ENCODE measurements around the gene ATP8B2. TPM values are rescaled to one million over a fixed set of nuclear protein-coding genes. Genes with fewer than 3 reads are reported as not detected.

Gene ATP8B2
- total and polyA plus RNA-seq, 4 donors = 0.75 to 16.2 (median 5.3) TPM

DNA sequence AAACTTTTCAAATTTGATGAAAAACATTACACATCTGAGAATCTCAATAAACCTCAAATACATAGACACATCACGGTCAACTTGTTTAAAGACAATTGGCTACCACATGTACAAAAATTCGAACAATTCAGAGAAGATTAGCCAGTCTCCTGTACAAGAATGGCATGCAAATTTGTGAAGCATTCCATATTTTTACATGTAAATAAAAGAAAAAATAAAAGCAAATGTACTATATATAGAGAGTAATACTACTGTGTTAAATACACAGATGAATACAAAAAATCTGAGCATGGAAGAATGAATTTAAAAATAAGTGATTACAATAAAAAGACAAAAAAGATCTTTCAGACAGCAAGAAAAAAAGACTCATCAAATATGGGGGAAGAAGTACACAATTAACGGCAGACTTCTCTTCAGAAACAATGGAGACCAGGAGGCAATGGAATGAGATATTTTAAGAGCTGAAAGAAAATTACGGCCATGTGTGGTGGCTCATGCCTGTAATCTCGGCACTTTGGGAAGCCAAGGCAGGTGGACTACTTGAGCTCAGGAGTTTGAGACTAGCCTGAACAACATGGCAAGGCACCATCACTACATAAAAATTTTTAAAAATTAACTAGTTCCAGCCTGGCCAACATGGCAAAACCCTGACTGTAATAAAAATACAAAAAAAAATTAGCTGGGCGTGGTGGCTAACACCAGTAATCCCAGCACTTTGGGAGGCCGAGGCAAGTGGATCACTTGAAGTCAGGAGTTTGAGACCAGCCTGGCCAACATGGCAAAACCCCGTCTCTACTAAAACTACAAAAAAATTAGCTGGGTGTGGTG is 29.7 kb upstream of the ATP8B2 start (continued):
- TF ChIP-seq, protein P1, sequence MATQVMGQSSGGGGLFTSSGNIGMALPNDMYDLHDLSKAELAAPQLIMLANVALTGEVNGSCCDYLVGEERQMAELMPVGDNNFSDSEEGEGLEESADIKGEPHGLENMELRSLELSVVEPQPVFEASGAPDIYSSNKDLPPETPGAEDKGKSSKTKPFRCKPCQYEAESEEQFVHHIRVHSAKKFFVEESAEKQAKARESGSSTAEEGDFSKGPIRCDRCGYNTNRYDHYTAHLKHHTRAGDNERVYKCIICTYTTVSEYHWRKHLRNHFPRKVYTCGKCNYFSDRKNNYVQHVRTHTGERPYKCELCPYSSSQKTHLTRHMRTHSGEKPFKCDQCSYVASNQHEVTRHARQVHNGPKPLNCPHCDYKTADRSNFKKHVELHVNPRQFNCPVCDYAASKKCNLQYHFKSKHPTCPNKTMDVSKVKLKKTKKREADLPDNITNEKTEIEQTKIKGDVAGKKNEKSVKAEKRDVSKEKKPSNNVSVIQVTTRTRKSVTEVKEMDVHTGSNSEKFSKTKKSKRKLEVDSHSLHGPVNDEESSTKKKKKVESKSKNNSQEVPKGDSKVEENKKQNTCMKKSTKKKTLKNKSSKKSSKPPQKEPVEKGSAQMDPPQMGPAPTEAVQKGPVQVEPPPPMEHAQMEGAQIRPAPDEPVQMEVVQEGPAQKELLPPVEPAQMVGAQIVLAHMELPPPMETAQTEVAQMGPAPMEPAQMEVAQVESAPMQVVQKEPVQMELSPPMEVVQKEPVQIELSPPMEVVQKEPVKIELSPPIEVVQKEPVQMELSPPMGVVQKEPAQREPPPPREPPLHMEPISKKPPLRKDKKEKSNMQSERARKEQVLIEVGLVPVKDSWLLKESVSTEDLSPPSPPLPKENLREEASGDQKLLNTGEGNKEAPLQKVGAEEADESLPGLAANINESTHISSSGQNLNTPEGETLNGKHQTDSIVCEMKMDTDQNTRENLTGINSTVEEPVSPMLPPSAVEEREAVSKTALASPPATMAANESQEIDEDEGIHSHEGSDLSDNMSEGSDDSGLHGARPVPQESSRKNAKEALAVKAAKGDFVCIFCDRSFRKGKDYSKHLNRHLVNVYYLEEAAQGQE (IDR thresholded peaks at IDR 0.05) = no peak
- TF ChIP-seq RAD21 (IDR thresholded peaks at IDR 0.05) = no peak
- TF ChIP-seq TAF1 (conservative IDR thresholded peaks at IDR 0.05) = no peak
- no peak for TF ChIP-seq HNF4A (conservative IDR thresholded peaks at IDR 0.05)
- TF ChIP-seq GABPA (IDR thresholded peaks at IDR 0.05 in 1 of 2, conservative IDR thresholded peaks at IDR 0.05 in 1 of 2) = no peak
- no peak for TF ChIP-seq RXRA (IDR thresholded peaks at IDR 0.05)

DNA sequence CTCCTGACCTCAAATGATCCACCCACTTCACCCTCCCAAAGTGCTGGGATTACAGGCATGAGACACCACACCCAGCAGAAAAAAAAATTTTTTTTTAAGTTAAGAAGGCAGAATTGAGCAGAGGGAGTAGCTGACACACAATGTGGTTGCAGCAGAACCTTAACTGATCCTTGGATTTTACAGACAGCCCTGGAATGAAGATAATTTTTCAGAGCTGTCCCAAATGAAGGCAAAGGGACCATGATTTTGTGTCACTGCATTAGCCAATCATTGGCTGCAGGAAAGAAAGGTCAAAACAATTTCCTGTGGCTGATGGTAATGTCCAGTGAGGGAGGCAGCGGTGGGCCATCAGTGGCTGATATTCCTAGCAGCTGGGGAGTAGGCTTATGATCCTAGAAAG is 23.7 kb upstream of the ATP8B2 start:
- TF ChIP-seq FOXA1 (IDR thresholded peaks at IDR 0.05) (no peak), NR2F2 (IDR thresholded peaks at IDR 0.05) (no peak), YY1 (IDR thresholded peaks at IDR 0.05) (no peak), HNF4G (IDR thresholded peaks at IDR 0.05) (no peak), TAF1 (conservative IDR thresholded peaks at IDR 0.05) (no peak)
- TF ChIP-seq, protein P2, sequence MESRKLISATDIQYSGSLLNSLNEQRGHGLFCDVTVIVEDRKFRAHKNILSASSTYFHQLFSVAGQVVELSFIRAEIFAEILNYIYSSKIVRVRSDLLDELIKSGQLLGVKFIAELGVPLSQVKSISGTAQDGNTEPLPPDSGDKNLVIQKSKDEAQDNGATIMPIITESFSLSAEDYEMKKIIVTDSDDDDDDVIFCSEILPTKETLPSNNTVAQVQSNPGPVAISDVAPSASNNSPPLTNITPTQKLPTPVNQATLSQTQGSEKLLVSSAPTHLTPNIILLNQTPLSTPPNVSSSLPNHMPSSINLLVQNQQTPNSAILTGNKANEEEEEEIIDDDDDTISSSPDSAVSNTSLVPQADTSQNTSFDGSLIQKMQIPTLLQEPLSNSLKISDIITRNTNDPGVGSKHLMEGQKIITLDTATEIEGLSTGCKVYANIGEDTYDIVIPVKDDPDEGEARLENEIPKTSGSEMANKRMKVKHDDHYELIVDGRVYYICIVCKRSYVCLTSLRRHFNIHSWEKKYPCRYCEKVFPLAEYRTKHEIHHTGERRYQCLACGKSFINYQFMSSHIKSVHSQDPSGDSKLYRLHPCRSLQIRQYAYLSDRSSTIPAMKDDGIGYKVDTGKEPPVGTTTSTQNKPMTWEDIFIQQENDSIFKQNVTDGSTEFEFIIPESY (IDR thresholded peaks at IDR 0.05) = no peak
- TF ChIP-seq, protein P1 (IDR thresholded peaks at IDR 0.05) = no peak
- TF ChIP-seq, protein P3, sequence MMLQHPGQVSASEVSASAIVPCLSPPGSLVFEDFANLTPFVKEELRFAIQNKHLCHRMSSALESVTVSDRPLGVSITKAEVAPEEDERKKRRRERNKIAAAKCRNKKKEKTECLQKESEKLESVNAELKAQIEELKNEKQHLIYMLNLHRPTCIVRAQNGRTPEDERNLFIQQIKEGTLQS (IDR thresholded peaks at IDR 0.05) = no peak
- no peaks in the 10 kb centered on the region for H3K27me3 ChIP-seq (ENCODE audit: control insufficient read depth in 4 of 4, insufficient read depth in 4 of 4, low read length in 3 of 4)
- 81% methylated on average over 1 of the region's 1 CpG for WGBS

More for the DNA sequence above, 23.7 kb upstream of the ATP8B2 start:
- no peak overlapping the region for H3K9ac ChIP-seq (ENCODE audit: low read depth in 1 of 2, low read length in 2 of 2)
- no peaks in the 10 kb centered on the region for H3K4me1 ChIP-seq (ENCODE audit: control insufficient read depth in 4 of 4, insufficient read depth in 4 of 4, low read length in 3 of 4)
- peaks cover 0 to 1% (median 0%) of the 10 kb centered on the region in 4 donors for H3K9me3 ChIP-seq (ENCODE audit: control insufficient read depth in 4 of 4, low read length in 3 of 4)
- no peak overlapping the region for H3K27ac ChIP-seq (ENCODE audit: low read depth in 1 of 2, low read length in 2 of 2)
- no peaks in the 10 kb centered on the region for H3K36me3 ChIP-seq (ENCODE audit: control insufficient read depth in 4 of 4, insufficient read depth in 3 of 4, low read depth in 1 of 4, low read length in 3 of 4)
- H3K4me3 ChIP-seq (ENCODE audit: low read depth in 1 of 3, low read length in 3 of 3) = no peak overlapping the region
- DNase-seq (ENCODE audit: low spot score) = no peak
